Type B pancreatic cell (in vitro differentiated cells): Measurements from ENCODE around the gene PIANP. TPM values are rescaled to one million over a fixed set of nuclear protein-coding genes. Genes with fewer than 3 reads are reported as not detected.

Source experiments
- DNase-seq: peaks from one replicate; pipeline ENCODE4 v3.0.0; 2021; ENCODE audit warnings: mixed read lengths; ENCODE audit not compliant: unreplicated experiment; ENCODE audit errors: extremely low spot score
- H3K27ac Mint-ChIP-seq: 2 replicates; pipeline ENCODE4 v1.8.0; 2021; ENCODE audit warnings: mild to moderate bottlenecking, mixed read lengths
- H3K27me3 Mint-ChIP-seq: 2 replicates; pipeline ENCODE4 v1.8.0; 2021; ENCODE audit warnings: mixed read lengths
- H3K36me3 Mint-ChIP-seq: 2 replicates; pipeline ENCODE4 v1.8.0; 2021; ENCODE audit warnings: mixed read lengths
- H3K4me1 Mint-ChIP-seq: one replicate; pipeline ENCODE4 v1.8.0; 2021; ENCODE audit warnings: mixed read lengths; ENCODE audit not compliant: unreplicated experiment
- H3K4me3 Mint-ChIP-seq: 2 replicates; pipeline ENCODE4 v1.8.0; 2021; ENCODE audit warnings: mild to moderate bottlenecking, mixed read lengths
- H3K9me3 Mint-ChIP-seq: 2 replicates; pipeline ENCODE4 v1.8.0; 2021; ENCODE audit warnings: mixed read lengths
- total RNA-seq: library from RNA; stranded (reverse); gene quantifications from 2 replicates; pipeline ENCODE4 v1.2.1, GENCODE V29; 2021; ENCODE audit warnings: low replicate concordance
- TF ChIP-seq, protein P1 (sequence below): fragments of 200-600 bp; sonication (generic); conservative IDR thresholded peaks from 2 replicates; pipeline ENCODE4 v1.5.0; 2021; ENCODE audit warnings: antibody characterized with exemption, mild to moderate bottlenecking

Gene PIANP
- total RNA-seq, 1 donor from 2014 or later = 3.9 TPM

DNA sequence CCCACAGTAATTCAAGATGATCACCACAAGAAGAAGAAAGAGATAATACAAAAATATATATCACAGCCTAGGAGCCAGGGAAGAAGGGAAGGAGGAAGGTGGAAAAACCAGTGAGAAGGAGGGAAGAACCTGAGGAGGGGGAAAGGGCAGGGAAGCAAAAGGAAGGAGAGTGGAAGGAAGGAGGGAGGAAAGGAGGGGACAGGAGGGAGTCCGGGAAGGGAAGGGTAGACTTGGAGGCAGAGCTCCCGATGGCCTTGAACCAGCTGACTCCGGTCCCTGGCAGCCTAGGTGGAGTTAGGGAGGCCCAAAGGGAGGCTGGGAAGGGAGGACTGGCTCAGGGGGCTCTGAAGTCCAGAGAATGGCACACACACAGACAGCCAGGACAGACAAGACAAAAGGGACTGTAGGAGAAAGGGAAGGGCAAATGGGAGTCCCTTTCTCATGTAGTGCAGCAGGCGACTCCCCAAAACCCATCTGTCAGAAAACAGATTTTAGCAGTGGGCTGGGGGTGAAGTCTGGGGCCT, 6.7 kb downstream of the PIANP start:
- peaks cover 44% of the 10 kb centered on the region for H3K27me3 Mint-ChIP-seq
- TF ChIP-seq, protein P1, sequence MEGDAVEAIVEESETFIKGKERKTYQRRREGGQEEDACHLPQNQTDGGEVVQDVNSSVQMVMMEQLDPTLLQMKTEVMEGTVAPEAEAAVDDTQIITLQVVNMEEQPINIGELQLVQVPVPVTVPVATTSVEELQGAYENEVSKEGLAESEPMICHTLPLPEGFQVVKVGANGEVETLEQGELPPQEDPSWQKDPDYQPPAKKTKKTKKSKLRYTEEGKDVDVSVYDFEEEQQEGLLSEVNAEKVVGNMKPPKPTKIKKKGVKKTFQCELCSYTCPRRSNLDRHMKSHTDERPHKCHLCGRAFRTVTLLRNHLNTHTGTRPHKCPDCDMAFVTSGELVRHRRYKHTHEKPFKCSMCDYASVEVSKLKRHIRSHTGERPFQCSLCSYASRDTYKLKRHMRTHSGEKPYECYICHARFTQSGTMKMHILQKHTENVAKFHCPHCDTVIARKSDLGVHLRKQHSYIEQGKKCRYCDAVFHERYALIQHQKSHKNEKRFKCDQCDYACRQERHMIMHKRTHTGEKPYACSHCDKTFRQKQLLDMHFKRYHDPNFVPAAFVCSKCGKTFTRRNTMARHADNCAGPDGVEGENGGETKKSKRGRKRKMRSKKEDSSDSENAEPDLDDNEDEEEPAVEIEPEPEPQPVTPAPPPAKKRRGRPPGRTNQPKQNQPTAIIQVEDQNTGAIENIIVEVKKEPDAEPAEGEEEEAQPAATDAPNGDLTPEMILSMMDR = no peak

DNA sequence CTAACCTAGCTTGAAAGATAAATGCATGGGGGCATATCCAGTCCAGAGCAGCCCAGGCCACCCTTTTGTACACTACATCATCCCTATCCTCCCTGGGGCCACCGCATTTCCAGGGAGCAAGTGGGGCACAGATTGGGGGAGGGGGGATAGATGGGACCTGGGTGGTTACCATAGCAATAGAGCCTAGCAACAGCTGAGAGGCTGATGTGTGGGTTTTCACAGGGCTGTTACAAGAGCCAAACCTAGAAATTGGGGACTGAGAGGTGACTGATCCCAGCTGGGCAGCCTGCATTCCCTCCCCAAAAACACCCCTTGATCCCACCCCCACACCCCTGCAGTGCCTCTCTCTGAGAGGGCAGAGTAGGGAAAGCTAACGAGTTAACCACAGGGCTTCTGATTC, 7.7 kb downstream of the PIANP start:
- no peak for DNase-seq
- Mint-ChIP-seq H3K36me3 (peaks cover 17% of the 10 kb centered on the region), H3K4me3 (peak overlapping the region; percentile 57), H3K9me3 (no peaks in the 10 kb centered on the region), H3K27me3 (peaks cover 34% of the 10 kb centered on the region), H3K27ac (peak overlapping the region; percentile 5), H3K4me1 (peaks cover 3% of the 10 kb centered on the region)
- TF ChIP-seq, protein P1 = no peak

More for the DNA sequence above, 6.7 kb downstream of the PIANP start:
- Mint-ChIP-seq H3K9me3 (no peaks in the 10 kb centered on the region), H3K27ac (no peak overlapping the region), H3K36me3 (peaks cover 13% of the 10 kb centered on the region), H3K4me3 (no peak overlapping the region), H3K4me1 (no peaks in the 10 kb centered on the region)
- no peak for DNase-seq

DNA sequence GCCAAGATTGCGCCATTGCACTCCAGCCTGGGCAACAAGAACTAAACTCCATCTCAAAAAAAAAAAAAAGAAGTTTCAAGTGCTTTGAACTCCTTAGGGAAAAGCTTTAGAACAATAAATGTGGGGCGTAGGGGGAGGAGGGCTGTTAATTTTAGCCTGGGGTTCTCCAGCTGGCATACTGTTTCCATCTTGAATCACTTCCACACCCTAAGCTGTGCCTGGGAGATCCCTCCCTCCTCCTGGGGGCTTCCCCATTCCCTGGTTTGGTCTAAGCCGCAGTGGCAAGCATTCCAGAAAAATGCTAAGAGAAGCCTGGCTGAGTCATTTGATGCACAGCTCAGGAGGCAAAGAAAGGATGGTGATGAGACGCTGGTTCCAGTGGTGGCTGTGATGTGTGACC, 9.1 kb downstream of the PIANP start:
- peaks cover 24% of the 10 kb centered on the region for H3K36me3 Mint-ChIP-seq
- H3K27ac Mint-ChIP-seq = no peak overlapping the region
- peak overlapping the region; percentile 59 for H3K4me3 Mint-ChIP-seq
- H3K9me3 Mint-ChIP-seq = no peaks in the 10 kb centered on the region
- peaks cover 23% of the 10 kb centered on the region for H3K27me3 Mint-ChIP-seq
- peaks cover 16% of the 10 kb centered on the region for H3K4me1 Mint-ChIP-seq
- no peak for DNase-seq
- TF ChIP-seq, protein P1 = no peak

DNA sequence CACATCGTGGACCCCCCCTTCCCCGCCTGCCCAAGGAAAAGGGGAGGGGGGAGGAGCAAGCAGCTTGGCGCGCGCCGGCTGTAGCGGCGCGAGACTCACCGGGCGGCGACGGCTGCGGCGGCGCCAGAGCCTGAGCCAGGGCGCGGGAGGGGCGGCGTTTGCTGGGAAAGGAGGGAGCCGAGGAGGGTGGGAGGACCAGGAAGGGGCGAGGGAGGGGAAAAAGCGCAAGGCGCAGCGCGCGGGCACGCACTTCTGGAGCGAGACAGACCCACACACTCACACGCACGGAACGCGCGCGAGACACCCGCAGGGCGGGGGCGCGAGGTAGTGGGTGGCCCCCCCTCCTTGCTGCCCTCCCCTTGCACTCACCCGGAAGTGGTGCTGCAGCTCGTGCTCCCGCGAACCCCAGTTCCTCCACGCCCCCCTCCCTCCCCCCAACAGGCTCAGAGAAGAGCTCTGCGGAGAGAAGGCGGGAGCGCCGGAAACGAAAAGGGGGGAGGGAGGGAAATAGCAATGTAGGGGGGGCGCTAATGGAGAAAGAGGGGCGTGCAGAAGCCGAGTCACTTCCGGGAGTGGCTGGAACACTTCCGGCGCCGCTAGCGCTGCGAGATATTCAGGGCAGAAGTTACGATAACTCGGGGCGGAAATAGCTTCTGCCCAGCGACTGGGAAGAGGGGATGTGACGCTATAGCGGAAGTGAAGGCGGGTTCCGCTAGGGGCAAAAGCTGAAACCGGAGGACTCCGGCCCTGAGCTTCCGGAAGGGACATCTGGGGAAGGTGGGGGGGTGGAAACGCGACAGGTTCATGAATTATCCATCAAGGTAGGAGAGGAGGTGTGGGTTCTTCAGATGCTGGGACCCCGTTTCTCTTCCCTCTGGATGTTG, 11.4 kb downstream of the PIANP start, which contains the start of gene ZNF384:
Gene ZNF384 (minus strand): TSS at position 377 of the 884 bp plus-strand sequence. CDS start 9,855 bp downstream, outside the sequence.
- Mint-ChIP-seq H3K27ac (peak within 1 kb of the TSS; percentile 93), H3K4me3 (peak within 1 kb of the TSS; percentile 97)
- peak; percentile 96 for DNase-seq

DNA sequence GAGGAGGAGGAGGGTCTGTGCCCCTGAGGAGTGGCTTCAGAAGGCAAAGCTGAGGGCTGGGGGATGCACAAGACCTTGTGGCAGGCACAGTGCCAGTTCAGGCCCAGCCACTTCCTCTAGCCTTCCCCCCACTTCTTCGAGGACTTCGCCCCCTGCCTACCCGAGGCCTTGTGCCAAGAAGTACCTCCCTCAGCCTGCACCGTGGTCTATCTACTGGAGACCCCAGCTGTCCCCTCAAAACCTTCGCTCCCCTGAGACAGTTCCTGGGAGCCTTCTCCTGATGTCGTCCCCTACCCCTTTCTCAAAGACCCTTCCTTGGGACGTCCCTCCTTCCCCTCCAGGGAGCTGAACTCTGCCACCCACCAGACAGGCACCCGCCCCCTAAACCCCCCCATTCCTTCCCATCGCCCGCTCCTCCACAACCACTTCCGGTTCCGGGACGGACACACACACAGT, 12.0 kb downstream of the PIANP start:
- DNase-seq = no peak

More for the DNA sequence above, 11.4 kb downstream of the PIANP start, which contains the start of gene ZNF384:
- Mint-ChIP-seq H3K9me3 (no peaks in the 10 kb centered on the region), H3K36me3 (peaks cover 33% of the 10 kb centered on the region), H3K27me3 (peaks cover 10% of the 10 kb centered on the region), H3K4me1 (peaks cover 16% of the 10 kb centered on the region)
- TF ChIP-seq, protein P1 = peak; percentile 51

More for the DNA sequence above, 12.0 kb downstream of the PIANP start:
- TF ChIP-seq, protein P1 = no peak
- Mint-ChIP-seq H3K27ac (peak overlapping the region; percentile 93), H3K36me3 (peaks cover 33% of the 10 kb centered on the region), H3K4me1 (peaks cover 16% of the 10 kb centered on the region), H3K27me3 (peaks cover 10% of the 10 kb centered on the region), H3K9me3 (no peaks in the 10 kb centered on the region), H3K4me3 (peak overlapping the region; percentile 97)
